ENCODE measurements around the gene PRLHR. TPM values are rescaled to one million over a fixed set of nuclear protein-coding genes. Genes with fewer than 3 reads are reported as not detected.

PRLHR gene
- total RNA-seq, 3 donors from 2014 or later (not counting 1 experiment from before 2014, with no cell fraction given) = not detected

GRCh38 chr10:118635674-118636402, 40.4 kb upstream of the PRLHR start:
- Mint-ChIP-seq H3K4me3 (no peak overlapping the region), H3K4me1 (no peaks in the 10 kb centered on the region), H3K36me3 (no peaks in the 10 kb centered on the region), H3K27me3 (ENCODE audit: low read depth in 2 of 2) (peaks cover 17 to 39% of the 10 kb centered on the region in 2 donors), H3K27ac (no peak overlapping the region), H3K9me3 (no peaks in the 10 kb centered on the region)
- intact Hi-C loops (cut with micrococcal nuclease) = no loop called here
- Histone ChIP-seq H3K4me3 (ENCODE audit: low read length) (no peak overlapping the region), H3K27me3 (ENCODE audit: control insufficient read depth, insufficient read depth, low read length) (no peaks in the 10 kb centered on the region), H3K36me3 (ENCODE audit: control insufficient read depth, insufficient read depth, low read length) (no peaks in the 10 kb centered on the region), H3K4me1 (ENCODE audit: control insufficient read depth, insufficient read depth, low read length) (no peaks in the 10 kb centered on the region), H3K9me3 (ENCODE audit: control insufficient read depth, insufficient read depth, low read length) (no peaks in the 10 kb centered on the region), H3K27ac (ENCODE audit: low read length) (no peak overlapping the region)
- TF ChIP-seq CTCF (IDR thresholded peaks at IDR 0.05) = no peak
- WGBS (ENCODE audit: insufficient coverage) = 92% methylated on average over 4 of the region's 4 CpGs
- DNase-seq (no peak), ATAC-seq (no peak)

GRCh38 chr10:118633786-118634185, 38.3 kb upstream of the PRLHR start:
- Mint-ChIP-seq H3K27ac (no peak overlapping the region), H3K36me3 (no peaks in the 10 kb centered on the region), H3K9me3 (no peaks in the 10 kb centered on the region), H3K27me3 (ENCODE audit: low read depth in 2 of 2) (peaks cover 21 to 46% of the 10 kb centered on the region in 2 donors), H3K4me3 (no peak overlapping the region), H3K4me1 (no peaks in the 10 kb centered on the region)
- H3K36me3 ChIP-seq (ENCODE audit: control insufficient read depth, insufficient read depth, low read length) = no peaks in the 10 kb centered on the region
- ATAC-seq (no peak), DNase-seq (no peak)
- intact Hi-C loops (cut with micrococcal nuclease) = no loop called here
- no peak overlapping the region for H3K27ac ChIP-seq (ENCODE audit: low read length)
- H3K4me1 ChIP-seq (ENCODE audit: control insufficient read depth, insufficient read depth, low read length) = no peaks in the 10 kb centered on the region
- no peak overlapping the region for H3K4me3 ChIP-seq (ENCODE audit: low read length)
- 70% methylated on average over 7 of the region's 7 CpGs for WGBS (ENCODE audit: insufficient coverage)
- TF ChIP-seq CTCF (IDR thresholded peaks at IDR 0.05) = no peak
- no peaks in the 10 kb centered on the region for H3K9me3 ChIP-seq (ENCODE audit: control insufficient read depth, insufficient read depth, low read length)
- no peaks in the 10 kb centered on the region for H3K27me3 ChIP-seq (ENCODE audit: control insufficient read depth, insufficient read depth, low read length)

GRCh38 chr10:118629211-118629610, 33.8 kb upstream of the PRLHR start:
- Histone ChIP-seq H3K4me1 (ENCODE audit: control insufficient read depth, insufficient read depth, low read length) (no peaks in the 10 kb centered on the region), H3K9me3 (ENCODE audit: control insufficient read depth, insufficient read depth, low read length) (no peaks in the 10 kb centered on the region), H3K27me3 (ENCODE audit: control insufficient read depth, insufficient read depth, low read length) (peaks cover 6% of the 10 kb centered on the region), H3K4me3 (ENCODE audit: low read length) (no peak overlapping the region), H3K36me3 (ENCODE audit: control insufficient read depth, insufficient read depth, low read length) (no peaks in the 10 kb centered on the region), H3K27ac (ENCODE audit: low read length) (no peak overlapping the region)
- peaks cover 20 to 31% of the 10 kb centered on the region in 2 donors for H3K27me3 Mint-ChIP-seq (ENCODE audit: low read depth in 2 of 2)
- no peaks in the 10 kb centered on the region for H3K4me1 Mint-ChIP-seq
- no peak overlapping the region for H3K4me3 Mint-ChIP-seq
- TF ChIP-seq CTCF (IDR thresholded peaks at IDR 0.05) = no peak
- WGBS (ENCODE audit: insufficient coverage) = 86% methylated on average over 2 of the region's 3 CpGs
- H3K9me3 Mint-ChIP-seq = no peaks in the 10 kb centered on the region
- H3K36me3 Mint-ChIP-seq = no peaks in the 10 kb centered on the region
- intact Hi-C loops (cut with micrococcal nuclease) = no loop called here
- H3K27ac Mint-ChIP-seq = no peak overlapping the region
- ATAC-seq (no peak), DNase-seq (no peak)

GRCh38 chr10:118628397-118628796, 32.9 kb upstream of the PRLHR start:
- H3K4me3 Mint-ChIP-seq = no peak overlapping the region
- DNase-seq = no peak
- no peak overlapping the region for H3K27ac Mint-ChIP-seq
- Histone ChIP-seq H3K27ac (ENCODE audit: low read length) (no peak overlapping the region), H3K27me3 (ENCODE audit: control insufficient read depth, insufficient read depth, low read length) (peaks cover 6% of the 10 kb centered on the region), H3K9me3 (ENCODE audit: control insufficient read depth, insufficient read depth, low read length) (no peaks in the 10 kb centered on the region), H3K36me3 (ENCODE audit: control insufficient read depth, insufficient read depth, low read length) (no peaks in the 10 kb centered on the region), H3K4me3 (ENCODE audit: low read length) (no peak overlapping the region), H3K4me1 (ENCODE audit: control insufficient read depth, insufficient read depth, low read length) (no peaks in the 10 kb centered on the region)
- ATAC-seq = no peak
- no peaks in the 10 kb centered on the region for H3K4me1 Mint-ChIP-seq
- no peak for TF ChIP-seq CTCF (IDR thresholded peaks at IDR 0.05)
- H3K36me3 Mint-ChIP-seq = no peaks in the 10 kb centered on the region
- intact Hi-C loops (cut with micrococcal nuclease) = no loop called here
- H3K9me3 Mint-ChIP-seq = no peaks in the 10 kb centered on the region
- H3K27me3 Mint-ChIP-seq (ENCODE audit: low read depth in 2 of 2) = peaks cover 20 to 39% of the 10 kb centered on the region in 2 donors
